Psoas muscle (tissue), 8 donors: ENCODE results near the gene EXTL1. TPM values are rescaled to one million over a fixed set of nuclear protein-coding genes. Genes with fewer than 3 reads are reported as not detected.
"Not testable (repeated sequence)": the region's sequence is repeated elsewhere in the genome, so short reads cannot be mapped to it uniquely, and the experiment has no call there.

Source experiments
- ATAC-seq, 4 donors: fragments of 200-7000 bp; cut with Tn5 transposase; one replicate each; pipeline ENCODE4 v1.9.1; 2020; ENCODE audit warnings: moderate library complexity in 3 of 4, mild to moderate bottlenecking in 2 of 4
- DNase-seq, 2 donors: peaks; one replicate each; pipeline ENCODE4 v3.0.0-alpha.2; 2020
- H3K27ac ChIP-seq: fragments of 200-600 bp; one replicate; pipeline ENCODE4 v1.8.0; 2022
- H3K27me3 ChIP-seq, 3 donors: fragments of 200-600 bp in 1 of 3; one replicate each; pipeline versions ENCODE4 v1.6.1 to v1.8.0; 2013 to 2022; ENCODE audit warnings: low read length in 2 of 3, mild to moderate bottlenecking in 2 of 3, moderate library complexity in 1 of 3; ENCODE audit not compliant: insufficient read depth in 3 of 3
- H3K36me3 ChIP-seq, 2 donors: fragments of 200-600 bp in 1 of 2; one replicate each; pipeline versions ENCODE4 v1.6.1 to v1.8.0; 2013 to 2022; ENCODE audit warnings: low read depth in 1 of 2, mild to moderate bottlenecking in 1 of 2, moderate library complexity in 1 of 2; ENCODE audit not compliant: insufficient read depth in 1 of 2
- H3K4me1 ChIP-seq: fragments of 200-600 bp; one replicate; pipeline ENCODE4 v1.8.0; 2022
- H3K4me3 ChIP-seq: fragments of 200-600 bp; one replicate; pipeline ENCODE4 v1.8.0; 2022; ENCODE audit warnings: mild to moderate bottlenecking
- H3K9me3 ChIP-seq: fragments of 200-600 bp; one replicate; pipeline ENCODE4 v1.8.0; 2022
- WGBS, 3 donors: extraction: QIAGEN DNeasy Blood & Tissue Kit; methylation state at CpG; one replicate each; pipeline versions ENCODE4 v1.1.6 to v1.1.7; 2013; 5-methylcytosine and 5-hydroxymethylcytosine counted together
- intact Hi-C, 2 donors: fragments of 100-400 bp; cut with DNase I; formaldehyde crosslinking; loops; one replicate each; pipeline versions ENCODE4 v1.11.0 to v1.14.2; 2022
- polyA plus RNA-seq, 3 donors: library from polyadenylated mRNA; stranded (reverse); fragments of 200-250 nt; gene quantifications; one replicate each; pipeline ENCODE4 v1.2.3, GENCODE V29; 2013
- total RNA-seq, 4 donors: library from RNA; stranded (reverse); fragmentation: NEBNext Ultra II Directional in 2 of 4; extraction: Animal tissue kit (Norgen Biotek cat#: 25700) in 2 of 4; gene quantifications; one replicate each; pipeline versions ENCODE4 v1.2.1 to v1.2.4, GENCODE V29; 2021 to 2023
- TF ChIP-seq, protein P1 (sequence below): fragments of 200-600 bp; IDR thresholded peaks from one replicate; pipeline ENCODE4 v1.8.0; 2022; ENCODE audit warnings: antibody characterized with exemption
- donor health status: healthy with polysubstance abuse.
- donor health status: DM: no; HTN: no; CAD: no; lungs with moderate emphysema.
- donor health status: Bipolar disorder and iron deficiency.
- donor health status: healthy.
- donor health status: DM: yes; HTN: yes; CAD: no.
- donor health status: DM: no; HTN: no; CAD: no.
- donor health status: DM: no; HTN: no; CAD: no.
- donor health status: DM: yes; HTN: yes; CAD: no.

EXTL1 gene
- total and polyA plus RNA-seq, 7 donors: 0.39 to 4.6 (median 1.1) TPM

DNA sequence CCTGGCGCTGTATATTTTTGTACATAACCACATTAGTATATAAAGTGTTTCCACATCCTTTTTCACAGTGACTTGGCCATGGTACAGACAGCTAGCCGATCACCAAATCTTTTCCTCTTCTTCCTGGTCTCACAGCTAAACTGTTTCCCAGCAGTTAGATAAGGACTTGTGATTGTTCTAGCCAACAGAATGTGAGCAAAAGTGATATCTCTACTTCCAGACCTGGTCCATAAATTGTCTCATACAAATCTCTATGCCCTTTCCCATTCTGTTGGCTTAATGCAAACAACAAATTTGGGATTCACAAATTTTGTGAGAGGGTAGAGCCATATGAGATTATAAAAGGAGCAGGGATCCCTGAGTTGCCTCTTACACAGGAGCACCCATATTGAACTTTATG, 43.2 kb upstream of the EXTL1 start:
- WGBS, 3 donors: 73 to 91% (median 85%) methylated on average over 2 of the region's 2 CpGs

DNA sequence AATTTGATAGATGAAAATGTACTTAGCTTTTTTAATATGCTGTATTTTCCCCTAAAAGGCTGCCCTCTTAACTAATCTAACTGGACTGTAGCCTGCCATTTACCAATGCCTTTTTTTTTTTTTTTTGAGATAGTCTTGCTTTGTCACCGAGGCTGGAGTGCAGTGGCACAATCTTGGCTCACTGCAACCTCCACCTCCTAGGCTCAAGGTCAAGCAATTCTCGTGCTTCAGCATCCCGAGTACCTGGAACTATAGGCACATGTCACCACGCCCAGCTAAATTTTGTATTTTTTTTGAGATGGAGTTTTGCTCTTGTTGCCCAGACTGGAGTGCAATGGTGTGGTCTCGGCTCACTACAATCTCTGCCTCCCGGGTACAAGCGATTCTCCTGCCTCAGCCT, 42.4 kb upstream of the EXTL1 start:
- no peaks in the 10 kb centered on the region for H3K9me3 ChIP-seq
- intact Hi-C loops: no loop called here
- H3K27me3 ChIP-seq: no peaks in the 10 kb centered on the region
- TF ChIP-seq, protein P1, sequence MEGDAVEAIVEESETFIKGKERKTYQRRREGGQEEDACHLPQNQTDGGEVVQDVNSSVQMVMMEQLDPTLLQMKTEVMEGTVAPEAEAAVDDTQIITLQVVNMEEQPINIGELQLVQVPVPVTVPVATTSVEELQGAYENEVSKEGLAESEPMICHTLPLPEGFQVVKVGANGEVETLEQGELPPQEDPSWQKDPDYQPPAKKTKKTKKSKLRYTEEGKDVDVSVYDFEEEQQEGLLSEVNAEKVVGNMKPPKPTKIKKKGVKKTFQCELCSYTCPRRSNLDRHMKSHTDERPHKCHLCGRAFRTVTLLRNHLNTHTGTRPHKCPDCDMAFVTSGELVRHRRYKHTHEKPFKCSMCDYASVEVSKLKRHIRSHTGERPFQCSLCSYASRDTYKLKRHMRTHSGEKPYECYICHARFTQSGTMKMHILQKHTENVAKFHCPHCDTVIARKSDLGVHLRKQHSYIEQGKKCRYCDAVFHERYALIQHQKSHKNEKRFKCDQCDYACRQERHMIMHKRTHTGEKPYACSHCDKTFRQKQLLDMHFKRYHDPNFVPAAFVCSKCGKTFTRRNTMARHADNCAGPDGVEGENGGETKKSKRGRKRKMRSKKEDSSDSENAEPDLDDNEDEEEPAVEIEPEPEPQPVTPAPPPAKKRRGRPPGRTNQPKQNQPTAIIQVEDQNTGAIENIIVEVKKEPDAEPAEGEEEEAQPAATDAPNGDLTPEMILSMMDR: no peak
- no peak overlapping the region for H3K4me3 ChIP-seq
- no peaks in the 10 kb centered on the region for H3K4me1 ChIP-seq
- ATAC-seq (no peak), DNase-seq (no peak)
- H3K36me3 ChIP-seq: peaks cover 9 to 97% of the 10 kb centered on the region in 2 donors
- no peak overlapping the region for H3K27ac ChIP-seq
- 66 to 75% (median 74%) methylated on average over 7 of the region's 7 CpGs for WGBS, 3 donors

More for the DNA sequence above, 43.2 kb upstream of the EXTL1 start:
- TF ChIP-seq, protein P1: no peak
- no peak overlapping the region for H3K27ac ChIP-seq
- no peak for ATAC-seq
- no peaks in the 10 kb centered on the region for H3K9me3 ChIP-seq
- no peaks in the 10 kb centered on the region for H3K4me1 ChIP-seq
- intact Hi-C loops: no loop called here
- no peak for DNase-seq
- no peak overlapping the region for H3K4me3 ChIP-seq
- H3K27me3 ChIP-seq: no peaks in the 10 kb centered on the region
- H3K36me3 ChIP-seq: peaks cover 8 to 97% of the 10 kb centered on the region in 2 donors

DNA sequence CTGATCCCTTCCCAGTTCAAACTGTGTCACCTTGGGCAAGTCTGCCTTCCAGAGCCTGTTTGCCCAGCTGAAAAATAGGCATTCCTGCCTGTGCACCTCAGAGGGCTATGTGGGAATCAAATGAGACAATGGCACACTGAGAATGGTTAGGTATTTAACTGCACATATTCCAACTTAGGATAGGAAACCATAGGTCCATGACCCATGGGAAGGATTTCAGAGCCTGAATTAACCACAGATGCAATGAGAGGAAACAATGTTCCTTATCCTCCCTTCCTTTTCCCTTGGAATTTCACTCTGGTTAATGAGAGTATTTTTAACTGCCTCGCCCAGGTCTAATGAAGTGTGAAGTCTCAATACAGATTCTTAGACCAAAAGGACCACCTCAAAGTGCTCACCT, 36.4 kb upstream of the EXTL1 start:
- peaks cover 11 to 52% of the 10 kb centered on the region in 2 donors for H3K36me3 ChIP-seq
- DNase-seq: no peak
- peaks cover 31% of the 10 kb centered on the region for H3K4me1 ChIP-seq
- TF ChIP-seq, protein P1: no peak
- intact Hi-C loops: no loop called here
- no peak overlapping the region for H3K4me3 ChIP-seq
- WGBS, 3 donors: 85 to 94% (median 87%) methylated on average over 1 of the region's 1 CpG
- ATAC-seq: no peak
- no peaks in the 10 kb centered on the region for H3K9me3 ChIP-seq
- no peak overlapping the region for H3K27ac ChIP-seq
- H3K27me3 ChIP-seq: no peaks in the 10 kb centered on the region

DNA sequence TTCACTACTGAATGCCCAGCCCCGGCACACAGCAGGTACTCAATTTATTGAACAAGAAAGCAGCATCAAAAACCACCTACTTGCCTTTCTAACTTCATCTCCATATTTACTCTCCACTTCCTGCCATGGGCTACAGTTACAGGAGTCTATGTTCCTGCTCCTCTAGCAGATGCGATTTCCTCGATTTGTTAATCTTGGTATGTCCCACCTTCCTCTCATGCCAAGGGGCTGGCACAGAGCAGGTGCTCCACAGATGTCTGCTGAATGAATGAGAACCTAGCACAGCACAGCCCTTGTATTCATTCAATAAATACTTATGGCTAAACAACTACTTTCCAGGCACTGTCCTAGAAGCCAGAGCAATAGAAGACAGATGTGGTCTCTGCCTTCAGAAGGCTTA, 35.9 kb upstream of the EXTL1 start:
- no peak for DNase-seq
- WGBS, 3 donors: 60 to 81% (median 61%) methylated on average over 3 of the region's 3 CpGs

DNA sequence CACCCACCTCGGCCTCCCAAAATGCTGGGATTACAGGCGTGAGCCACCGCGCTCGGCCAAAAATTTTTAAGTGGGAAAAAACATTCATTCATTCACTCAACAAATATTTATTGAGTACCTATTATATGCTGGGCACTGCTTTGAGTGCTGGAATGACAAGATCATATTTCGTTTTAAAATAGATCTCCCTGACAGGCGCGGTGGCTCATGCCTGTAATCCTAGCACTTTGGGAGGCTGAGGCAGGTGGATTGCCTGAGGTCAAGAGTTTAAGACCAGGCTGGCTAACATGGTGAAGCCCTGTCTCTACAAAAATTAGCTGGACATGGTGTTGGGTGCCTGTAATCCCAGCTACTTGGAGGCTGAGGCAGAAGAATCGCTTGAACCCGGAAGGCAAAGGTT, 34.8 kb upstream of the EXTL1 start:
- H3K27me3 ChIP-seq, H3K4me3 ChIP-seq, intact Hi-C loops, DNase-seq, H3K9me3 ChIP-seq: not testable (repeated sequence)
- peak overlapping the region; percentile 76 for H3K27ac ChIP-seq
- ATAC-seq: peak; percentile 40 to 59 (median 54)
- H3K36me3 ChIP-seq: peaks cover 8 to 36% of the 10 kb centered on the region in 2 donors
- H3K4me1 ChIP-seq: peaks cover 35% of the 10 kb centered on the region
- WGBS, 3 donors: 52 to 74% (median 60%) methylated on average over 10 of the region's 10 CpGs

More for the DNA sequence above, 35.9 kb upstream of the EXTL1 start:
- TF ChIP-seq, protein P1: no peak
- intact Hi-C loops: no loop called here
- Histone ChIP-seq H3K36me3 (peaks cover 11 to 47% of the 10 kb centered on the region in 2 donors), H3K9me3 (no peaks in the 10 kb centered on the region), H3K27me3 (no peaks in the 10 kb centered on the region), H3K4me1 (peaks cover 35% of the 10 kb centered on the region), H3K4me3 (no peak overlapping the region), H3K27ac (no peak overlapping the region)
- ATAC-seq: no peak
